ENCODE results near the gene CREG2.

- no peak for TF ChIP-seq CTCF (IDR thresholded peaks at IDR 0.05; ENCODE audit: low read depth, low read length)
- no peak for TF ChIP-seq MYC (IDR thresholded peaks at IDR 0.05; ENCODE audit: low read depth, low read length)
- no peak for TF ChIP-seq POLR2A (IDR thresholded peaks at IDR 0.05; ENCODE audit: extremely low read depth, insufficient read length)
These were observed 58.8 kb downstream of the CREG2 start for GRCh38 chr2:101328474-101329007.

Measured in NB4 (cell line).